GM19035 (cell line): ENCODE measurements around the gene CNOT4.

ENCODE experiments used
- ATAC-seq: cut with Tn5 transposase; IDR thresholded peaks from one replicate; pipeline ENCODE4 v1.9.1; 2021; ENCODE audit not compliant: unreplicated experiment

Gene CNOT4

DNA sequence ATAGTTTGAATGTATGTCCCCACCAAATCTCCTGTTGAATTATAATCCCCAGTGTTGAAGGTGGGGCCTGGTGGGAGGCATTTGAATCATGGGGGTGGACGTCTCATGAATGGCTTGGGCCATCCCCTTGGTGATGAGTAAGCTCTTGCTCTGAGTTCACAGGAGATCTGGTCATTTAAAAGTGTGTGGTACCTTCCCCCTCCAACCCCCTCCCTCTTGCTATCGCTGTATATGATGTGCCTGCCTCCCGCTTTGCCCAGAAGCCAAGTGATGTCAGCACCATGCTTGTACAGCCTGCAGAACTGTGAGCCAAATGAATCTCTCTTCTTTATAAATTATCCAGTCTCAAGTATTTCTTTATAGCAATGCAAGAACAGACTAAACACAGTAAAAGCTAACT lies 103.0 kb downstream of the CNOT4 start:
- no peak for ATAC-seq

DNA sequence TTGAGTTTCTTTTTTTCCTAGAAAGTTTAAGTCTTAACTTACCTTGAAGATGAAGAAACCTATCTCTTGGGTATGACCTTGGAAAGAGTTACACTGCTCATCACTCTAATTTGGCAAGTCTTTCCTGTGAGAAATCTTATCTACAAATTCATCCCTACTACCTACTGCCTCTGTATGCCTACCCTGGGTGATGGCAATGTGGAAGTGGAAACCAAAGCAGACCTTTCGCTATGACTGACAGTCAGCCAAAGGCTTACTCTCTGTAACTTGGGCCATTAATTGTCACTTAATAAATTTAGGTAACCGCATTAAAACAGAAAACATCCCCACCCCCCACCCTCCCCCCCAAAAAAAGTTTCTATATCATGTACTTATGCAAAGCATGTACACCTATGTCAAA lies 103.9 kb downstream of the CNOT4 start:
- ATAC-seq, result no peak

DNA sequence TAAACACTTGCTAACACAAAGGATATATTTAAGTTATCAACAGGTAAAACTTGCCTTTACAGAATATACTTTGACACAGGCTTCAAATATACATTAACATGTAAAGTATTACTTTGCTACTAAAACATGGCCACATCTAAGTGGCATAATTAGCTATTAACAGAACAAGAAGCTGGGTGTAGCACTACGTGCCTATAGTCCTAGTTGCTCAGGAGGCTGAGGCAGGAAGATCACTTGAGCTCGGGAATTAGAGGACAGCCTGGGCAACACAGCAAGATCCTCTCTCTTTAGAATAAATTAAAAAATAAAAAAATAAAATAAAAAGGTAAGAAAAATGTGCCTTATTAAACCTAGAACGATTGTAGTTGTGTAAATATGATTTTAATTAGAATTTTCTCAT lies 106.6 kb downstream of the CNOT4 start:
- no peak for ATAC-seq

DNA sequence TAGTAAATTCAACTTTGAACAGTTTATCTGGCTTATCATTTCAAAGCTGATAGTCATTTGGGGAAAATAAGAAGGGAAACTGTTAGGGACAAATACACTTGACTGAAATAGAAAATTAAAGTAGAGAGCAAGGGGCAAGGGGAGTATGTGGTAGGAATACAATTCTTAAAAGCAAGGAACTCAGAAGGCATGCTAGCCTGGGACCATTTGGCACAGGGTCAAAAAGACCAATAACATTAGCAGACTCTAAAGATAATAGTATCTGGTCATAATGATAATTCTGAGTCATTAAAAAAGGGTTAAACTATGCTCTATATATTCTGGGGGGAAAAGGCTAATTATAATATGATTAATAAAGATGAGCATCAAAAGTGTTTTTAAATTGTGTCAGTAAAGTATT lies 112.2 kb downstream of the CNOT4 start:
- no peak for ATAC-seq

DNA sequence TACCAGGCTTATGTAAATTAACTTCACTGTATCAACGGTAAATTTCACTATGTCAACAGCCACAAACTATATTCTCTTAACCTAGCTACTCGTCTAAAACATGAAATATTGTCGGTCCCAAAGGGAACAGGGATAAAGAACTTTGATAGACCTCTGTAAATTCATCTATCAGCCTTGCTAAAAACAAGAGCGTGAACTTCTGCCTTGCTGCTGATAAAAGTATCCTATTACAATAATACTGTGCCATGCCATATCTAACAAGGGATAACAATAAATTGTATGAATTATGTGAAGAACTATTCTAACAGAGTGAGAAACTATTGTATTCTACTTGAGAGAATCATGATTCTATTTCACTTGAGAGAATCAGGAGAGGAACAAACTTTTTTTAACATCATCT lies 117.2 kb downstream of the CNOT4 start:
- no peak for ATAC-seq

DNA sequence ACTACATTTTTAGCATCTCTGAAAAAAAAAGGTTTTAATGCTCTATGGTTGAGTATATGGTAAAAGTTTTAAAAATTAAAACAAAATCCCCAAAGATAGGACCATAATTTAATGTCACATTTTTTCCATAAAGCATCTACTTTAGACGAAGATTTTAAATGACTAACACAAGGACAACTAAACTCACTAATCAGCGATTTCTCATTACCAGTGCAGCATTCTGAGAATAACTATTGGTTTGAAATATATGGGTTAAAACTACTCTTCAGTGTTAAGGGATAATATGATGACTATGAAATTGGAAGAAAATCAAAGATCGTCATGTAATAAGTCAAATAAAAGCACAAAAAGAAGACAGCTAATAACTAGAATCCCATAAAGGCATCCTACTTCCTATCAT lies 118.4 kb downstream of the CNOT4 start:
- no peak for ATAC-seq

DNA sequence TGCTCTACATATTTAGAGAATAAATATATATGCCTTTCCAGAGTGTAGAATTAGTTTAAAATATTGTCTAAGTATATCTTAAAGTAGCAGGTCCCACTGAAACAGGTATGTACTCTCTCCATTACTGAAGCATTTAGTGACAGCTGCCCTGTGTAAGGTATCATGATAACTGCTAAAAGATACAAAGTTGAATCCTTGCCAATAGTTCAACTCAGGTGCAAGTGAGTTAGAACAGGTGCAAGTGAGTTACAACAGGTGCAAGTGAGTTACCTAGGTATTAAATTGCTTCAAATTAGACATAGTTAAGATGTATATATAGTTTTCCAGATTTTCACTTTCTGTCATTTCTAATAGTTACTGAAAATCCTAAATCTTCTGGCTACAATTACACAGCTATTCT lies 119.1 kb downstream of the CNOT4 start:
- no peak for ATAC-seq

DNA sequence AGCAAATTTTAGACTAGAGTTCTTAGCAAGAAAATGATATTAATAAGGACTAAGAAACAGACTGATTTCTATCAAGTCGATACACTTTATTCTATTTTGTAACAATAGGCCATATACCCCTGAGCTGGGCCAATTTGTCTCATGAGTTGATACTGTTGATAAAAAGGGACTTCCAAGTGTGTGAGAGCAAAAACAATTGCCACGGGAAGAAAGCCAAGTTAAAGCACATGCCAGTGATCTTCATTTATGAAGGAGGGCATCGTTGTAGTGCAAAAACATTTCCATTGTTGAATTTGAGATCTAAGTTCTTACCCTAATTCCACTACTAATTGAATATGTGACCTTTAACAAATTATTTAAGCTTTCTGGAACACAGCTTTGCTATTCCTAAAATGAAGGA lies 119.9 kb downstream of the CNOT4 start:
- no peak for ATAC-seq

DNA sequence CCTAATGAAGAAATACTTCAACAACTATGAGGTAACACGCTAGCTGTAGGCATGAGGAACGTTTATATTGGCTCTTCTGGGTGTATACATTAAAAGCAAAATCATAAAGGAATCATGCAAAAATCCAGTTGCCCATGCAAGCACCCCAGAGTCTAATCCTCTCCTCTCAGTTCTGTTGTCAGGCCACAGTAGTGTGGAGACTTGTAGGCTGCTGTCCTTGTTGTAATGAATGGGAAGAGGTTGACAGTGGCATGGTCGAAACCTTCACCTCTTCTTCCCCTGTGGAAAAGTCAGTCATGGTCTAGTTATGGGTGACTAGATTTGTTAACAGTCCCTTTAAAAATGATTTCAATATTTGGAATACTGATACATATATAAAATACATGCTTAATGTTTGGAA lies 121.3 kb downstream of the CNOT4 start:
- ATAC-seq, result no peak

DNA sequence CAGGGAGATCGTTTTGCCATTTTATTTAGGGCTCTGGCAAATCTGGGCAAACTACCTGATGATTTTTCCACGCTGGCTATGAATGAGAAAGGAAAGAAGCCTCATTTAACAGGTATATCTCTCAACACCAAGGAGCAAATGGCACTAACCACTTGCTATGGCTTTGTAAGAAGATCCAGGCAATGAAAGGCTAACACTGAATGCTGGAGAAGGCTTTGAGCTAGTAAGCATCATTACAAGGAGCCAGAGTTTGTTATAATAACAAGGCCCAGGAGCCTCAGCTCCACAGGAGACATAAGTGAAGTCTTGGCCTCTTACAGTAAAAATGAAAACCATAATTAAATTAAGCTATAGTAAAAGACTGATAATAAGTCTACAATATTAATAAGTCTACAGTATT lies 123.1 kb downstream of the CNOT4 start:
- ATAC-seq, result no peak

DNA sequence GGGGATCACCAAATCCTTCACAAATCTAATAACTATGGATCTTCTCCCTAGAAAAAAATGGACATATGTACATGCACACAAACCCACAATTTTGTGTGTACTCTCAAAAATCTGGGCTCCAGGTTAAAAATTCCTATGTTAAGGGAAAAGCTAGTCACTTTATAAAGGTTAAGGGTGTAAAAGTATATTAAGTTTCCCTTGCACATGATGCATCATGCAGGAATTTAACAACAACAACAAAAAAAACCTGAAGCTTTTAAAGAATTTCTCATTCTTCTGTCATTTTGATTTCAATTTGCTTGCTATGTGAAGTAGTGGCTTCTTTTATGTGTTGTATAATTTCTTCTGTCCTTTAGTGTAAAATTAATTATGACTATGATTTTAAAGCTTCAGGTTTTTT lies 123.7 kb downstream of the CNOT4 start:
- no peak for ATAC-seq

DNA sequence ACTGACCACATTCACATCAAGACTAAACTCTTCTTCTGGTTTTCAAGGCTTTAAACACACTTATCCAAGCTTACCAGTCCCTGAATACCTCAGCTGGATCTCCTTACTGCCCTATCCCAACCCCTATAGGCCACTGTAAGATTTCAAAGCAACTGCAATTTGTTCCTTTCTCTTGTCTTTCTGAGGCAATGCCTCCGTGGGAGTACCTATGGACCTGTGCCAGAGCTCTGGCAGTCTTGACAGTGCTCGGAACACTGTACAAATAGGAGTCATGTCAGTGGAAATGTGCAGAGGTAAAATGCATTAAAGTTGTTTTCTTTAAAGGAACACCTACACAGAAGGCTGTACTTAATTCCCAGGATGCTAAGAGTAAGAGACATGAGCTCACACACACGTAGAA lies 124.7 kb downstream of the CNOT4 start:
- ATAC-seq, result no peak

DNA sequence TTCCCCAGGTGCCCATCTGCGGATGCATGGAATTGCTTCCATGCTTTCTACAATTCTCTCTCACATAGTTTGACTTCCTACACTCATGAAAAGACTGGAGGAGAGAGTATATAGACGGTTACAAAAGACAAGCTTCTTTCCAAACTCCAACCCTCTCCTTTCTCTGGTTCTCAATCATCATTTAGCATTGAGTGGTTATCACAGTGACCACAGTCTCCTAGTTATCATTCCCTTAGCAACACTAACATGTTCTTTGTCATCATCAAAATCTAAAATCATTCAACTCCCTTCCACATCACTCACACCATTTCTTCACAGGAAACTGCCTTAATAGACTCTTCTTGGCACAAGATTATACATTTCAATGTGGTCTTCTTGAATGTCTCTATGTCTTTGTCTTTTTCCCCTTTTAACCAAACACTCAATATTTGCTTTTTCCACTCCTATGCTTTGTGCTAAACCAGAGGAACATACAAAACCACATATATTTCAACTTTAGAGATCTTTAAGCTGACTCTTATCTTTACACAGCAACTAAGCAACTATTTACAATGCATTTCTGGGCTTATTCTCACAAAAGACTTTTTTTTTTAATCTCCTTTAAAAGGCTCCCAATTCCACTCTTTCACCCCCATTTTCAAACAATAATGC lies 126.3 kb downstream of the CNOT4 start:
- ATAC-seq, result no peak

DNA sequence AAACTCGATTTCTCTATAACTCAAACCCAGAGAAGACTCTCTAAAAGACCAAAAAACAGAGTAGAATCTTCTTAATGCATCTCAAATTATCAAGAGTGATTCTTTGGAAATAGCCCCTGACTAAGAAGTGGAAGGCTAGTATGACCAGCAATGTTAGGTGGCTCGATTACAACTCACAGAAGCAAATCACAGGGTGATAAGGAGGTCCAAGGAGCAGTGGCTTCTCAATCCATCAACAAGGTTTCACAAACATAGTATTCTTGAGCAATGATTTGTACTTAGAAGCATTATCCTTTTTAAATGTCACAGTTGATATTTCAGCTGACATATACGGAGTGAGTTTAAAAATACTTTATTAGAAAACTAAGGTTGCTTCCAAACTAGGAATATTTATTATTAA lies 127.7 kb downstream of the CNOT4 start:
- no peak for ATAC-seq

DNA sequence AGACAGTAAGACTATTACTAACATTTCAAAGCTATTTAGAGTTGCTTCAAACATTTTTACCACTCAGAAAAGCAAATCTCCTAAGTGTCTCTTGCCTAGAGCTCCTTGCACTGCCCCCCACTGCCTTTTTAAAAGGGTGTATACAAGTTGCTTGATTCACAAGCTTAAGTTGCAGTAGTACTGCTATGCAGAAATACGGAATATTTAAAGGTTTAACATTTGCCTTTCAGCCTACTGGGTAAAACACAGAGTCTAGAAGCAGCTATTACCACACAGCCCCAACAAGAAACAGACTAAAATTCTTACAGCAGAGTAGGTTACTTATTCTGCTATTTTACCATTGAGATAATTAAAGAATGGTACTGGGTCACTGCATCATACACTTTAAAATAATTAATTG lies 128.5 kb downstream of the CNOT4 start:
- ATAC-seq, result no peak

DNA sequence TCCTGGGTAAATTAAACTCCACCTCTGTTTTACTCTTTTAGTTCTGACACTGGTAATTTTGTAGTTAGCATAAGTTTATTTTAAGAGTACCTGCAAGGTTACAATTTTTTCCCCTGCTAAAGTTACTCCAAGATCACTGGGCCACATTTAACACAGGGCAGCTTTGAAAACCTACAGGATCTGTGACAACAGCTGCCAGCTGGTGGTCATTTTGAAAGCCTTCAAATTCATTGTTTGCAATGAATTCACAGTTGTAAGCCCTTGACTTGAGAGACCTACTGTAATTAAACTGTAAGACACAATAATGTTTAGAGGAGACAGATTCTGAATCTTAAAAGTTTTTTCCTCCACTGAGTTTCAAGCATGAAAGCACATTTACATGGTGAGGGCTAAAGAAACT lies 129.6 kb downstream of the CNOT4 start:
- no peak for ATAC-seq

DNA sequence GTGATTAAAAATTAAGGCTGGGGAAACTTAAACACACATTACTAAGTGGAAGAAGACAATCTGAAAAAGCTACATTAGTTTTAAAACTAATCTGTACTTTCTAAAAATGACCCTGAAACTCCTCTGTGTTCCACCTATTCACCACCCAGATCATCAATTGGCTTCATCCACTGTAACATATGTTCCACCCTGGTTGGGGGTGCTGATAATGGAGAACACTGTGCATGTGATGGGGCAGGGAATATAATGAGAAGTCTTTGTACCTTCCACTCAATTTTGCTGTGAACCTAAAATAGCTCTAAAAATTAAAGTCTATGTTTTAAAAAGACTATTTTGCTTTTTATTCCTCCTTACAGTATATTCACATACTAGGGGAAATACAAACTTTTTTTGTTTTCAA lies 132.7 kb downstream of the CNOT4 start:
- no peak for ATAC-seq

DNA sequence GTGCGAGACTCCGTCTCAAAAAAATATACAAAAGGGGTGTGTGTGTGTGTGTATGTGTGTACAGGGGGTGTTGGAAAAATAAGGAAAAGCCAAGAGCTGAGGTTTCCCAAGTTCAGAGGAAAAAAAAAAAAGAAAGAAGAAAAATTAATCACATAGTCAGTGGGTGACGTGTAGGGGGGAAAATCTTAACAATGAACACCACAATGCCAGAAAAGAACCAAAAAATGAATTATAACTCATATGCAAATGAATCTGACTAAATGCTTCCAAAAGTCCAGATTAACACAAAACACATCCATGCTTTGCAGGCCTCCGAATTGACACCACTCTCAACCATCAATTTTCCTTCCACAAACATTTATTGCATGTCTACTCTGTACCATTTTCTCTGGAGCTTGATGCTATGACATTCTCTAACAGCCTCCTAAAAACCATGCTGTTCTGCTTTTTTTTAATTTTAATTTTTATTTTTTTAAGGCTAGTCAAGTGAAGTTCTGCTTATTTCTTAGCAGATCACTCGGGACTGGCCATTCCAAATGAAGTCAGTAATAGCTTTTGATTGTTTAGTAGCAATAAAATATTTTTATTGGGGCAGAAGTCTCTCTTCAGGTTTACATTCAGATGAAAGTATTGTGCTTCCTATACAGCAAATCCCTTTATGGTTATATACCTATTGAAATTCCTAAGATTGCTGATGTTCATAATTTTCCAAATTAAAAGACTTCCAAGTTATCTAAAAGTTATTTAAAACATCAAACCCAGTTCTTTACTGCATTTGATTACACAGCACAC lies 133.8 kb downstream of the CNOT4 start:
- ATAC-seq, result no peak

DNA sequence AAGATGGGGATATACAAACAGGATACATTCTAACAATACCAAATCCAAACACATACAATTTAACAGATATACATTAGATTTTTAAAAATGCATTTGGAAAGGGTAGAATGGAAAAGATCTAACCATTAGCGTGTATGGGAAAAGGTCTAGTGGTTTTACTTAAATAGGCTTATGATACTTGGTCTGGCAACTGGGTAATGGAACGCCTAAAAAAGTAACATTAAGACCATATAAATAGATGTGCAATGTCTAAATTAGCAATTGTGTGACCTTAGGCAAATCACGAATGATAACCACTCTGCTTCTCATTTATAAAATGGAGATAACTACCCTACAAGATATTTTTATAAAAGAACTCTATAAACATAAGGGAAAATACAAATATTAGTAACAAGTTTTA lies 135.2 kb downstream of the CNOT4 start:
- no peak for ATAC-seq

DNA sequence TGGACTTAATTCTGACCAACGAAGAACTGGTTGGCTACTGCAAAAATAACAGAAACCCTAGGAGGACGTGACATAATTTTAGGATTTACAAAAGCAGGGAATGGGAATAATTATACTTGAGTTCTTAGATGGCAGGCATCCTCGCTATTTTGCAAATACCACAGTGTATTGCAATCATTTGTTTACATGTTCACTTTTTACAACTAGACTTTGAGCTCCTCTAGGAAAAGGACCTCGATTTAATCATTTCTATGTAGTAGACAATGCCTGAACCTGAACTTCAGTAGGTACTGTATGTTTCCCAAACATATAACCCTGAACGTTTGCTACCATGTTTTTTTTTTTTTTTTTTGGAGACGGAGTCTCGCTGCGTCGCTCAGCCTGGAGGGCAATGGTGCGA lies 137.7 kb downstream of the CNOT4 start:
- no peak for ATAC-seq

DNA sequence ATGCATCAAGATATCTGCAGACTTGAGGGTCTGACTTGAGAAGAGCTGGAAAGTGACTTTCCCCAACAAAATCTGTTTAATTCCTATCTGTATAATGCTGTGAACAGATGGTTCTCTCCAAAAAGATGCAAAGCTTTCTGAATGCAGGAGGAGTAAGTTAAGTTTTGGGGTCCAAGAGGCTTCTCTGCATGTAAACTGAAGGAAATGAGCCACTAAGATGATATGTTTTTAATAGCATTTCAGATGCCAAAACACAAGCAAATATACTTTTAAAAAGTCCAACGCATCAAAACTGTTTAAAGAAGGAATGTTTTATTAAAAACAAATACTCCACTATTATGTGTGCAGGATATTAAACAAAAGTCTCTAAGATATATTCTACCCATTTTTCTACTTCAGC lies 139.2 kb downstream of the CNOT4 start:
- ATAC-seq, result no peak

DNA sequence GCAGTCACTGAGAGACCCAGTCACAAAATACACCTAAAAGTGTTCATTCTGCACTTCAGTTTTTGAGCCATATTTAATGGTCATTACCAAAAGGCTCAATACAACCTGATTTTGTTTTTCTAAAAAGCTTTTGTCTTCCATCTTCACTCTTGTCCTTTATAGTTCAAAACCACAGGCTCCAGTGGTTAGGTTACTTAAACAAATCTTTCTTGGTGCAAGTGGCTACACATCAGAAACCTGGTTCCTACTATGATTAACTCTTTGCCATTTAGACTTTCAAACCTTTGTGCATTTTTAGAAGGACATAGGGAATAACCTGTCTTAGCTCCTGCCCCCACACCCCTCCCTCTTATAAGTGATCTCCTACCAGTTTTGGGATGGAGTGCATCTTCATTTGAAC lies 140.5 kb downstream of the CNOT4 start:
- ATAC-seq, result no peak
